A549 (cell line): ENCODE results near the gene ZNF24. TPM values are rescaled to one million over a fixed set of nuclear protein-coding genes. Genes with fewer than 3 reads are reported as not detected.

Experiments
- ATAC-seq, 2 experiments: fragments of 200-7000 bp in 1 of 2; fragments of >200 bp in 1 of 2; cut with Nextera tagmentation in 1 of 2; cut with Tn5 transposase in 1 of 2; 3 replicates each; pipeline versions ENCODE4 v1.8.0 to v1.9.1; 2018 to 2020; ENCODE audit warnings: mild to moderate bottlenecking in 1 of 2, moderate library complexity in 1 of 2
- CTCF ChIA-PET: fragments of 300-600 bp; sonication (Branson Sonifier 250); formaldehyde crosslinking; extraction: SDS; loops from one replicate; lab custom pipeline; 2021; ENCODE audit warnings: antibody characterized with exemption, inconsistent platforms; lab: Yijun Ruan, JAX
- POLR2A ChIA-PET: fragments of 350-600 bp; formaldehyde crosslinking; extraction: SDS; loops from one replicate; lab custom pipeline; 2021; ENCODE audit warnings: antibody characterized with exemption, inconsistent platforms; lab: Yijun Ruan, JAX
- DNase-seq, 2 experiments: peaks; one replicate each; pipeline versions ENCODE4 v3.0.0 to v3.0.0-alpha.2; 2011 to 2016; ENCODE audit warnings: low read depth in 1 of 2, low spot score in 1 of 2
- FAIRE-seq: peaks from 2 replicates; lab custom pipeline; 2011; peaks lifted over from hg19 to GRCh38; lab: Jason Lieb, UNC
- H3K27ac ChIP-seq, 2 experiments: fragments of >200 bp; sonication (Bioruptor Twin); formaldehyde crosslinking; 3 replicates each; pipeline ENCODE4 v1.5.1; 2016 to 2017
- H3K4me1 ChIP-seq: fragments of >200 bp; sonication (Bioruptor Twin); formaldehyde crosslinking; 3 replicates; pipeline ENCODE4 v1.6.1; 2016
- H3K4me2 ChIP-seq: fragments of >200 bp; sonication (Bioruptor Twin); formaldehyde crosslinking; 3 replicates; pipeline ENCODE4 v1.6.1; 2016
- H3K4me3 ChIP-seq: fragments of >200 bp; sonication (Bioruptor Twin); formaldehyde crosslinking; 3 replicates; pipeline ENCODE4 v1.5.1; 2016
- H3K9me3 ChIP-seq: fragments of >200 bp; sonication (Bioruptor Twin); formaldehyde crosslinking; 3 replicates; pipeline ENCODE4 v1.6.1; 2016
- BHLHE40 ChIP-seq: IDR thresholded peaks from 2 replicates; pipeline ENCODE4 v1.6.1; 2012; ENCODE audit warnings: low read depth, low read length, inconsistent platforms
- CBX8 ChIP-seq: fragments of 200-600 bp; sonication (generic); IDR thresholded peaks from 2 replicates; pipeline ENCODE4 v1.6.1; 2016
- CEBPB ChIP-seq, 2 experiments: fragments of >200 bp in 1 of 2; sonication (Bioruptor Twin) in 1 of 2; formaldehyde crosslinking in 1 of 2; IDR thresholded peaks; 2 replicates each; pipeline ENCODE4 v1.6.1; 2012 to 2016
- CTCF ChIP-seq: fragments of >200 bp; sonication (Bioruptor Twin); formaldehyde crosslinking; IDR thresholded peaks from 3 replicates; pipeline ENCODE4 v1.5.1; 2016
- EHF ChIP-seq: fragments of 250-450 bp; sonication (Bioruptor Pico); IDR thresholded peaks from 2 replicates; pipeline ENCODE4 v1.5.0; 2020; ENCODE audit warnings: mild to moderate bottlenecking
- FOXS1 ChIP-seq: fragments of 250-450 bp; sonication (Bioruptor Pico); IDR thresholded peaks from 2 replicates; pipeline ENCODE4 v1.5.0; 2020; ENCODE audit warnings: mild to moderate bottlenecking, moderate library complexity
- GATA3 ChIP-seq: IDR thresholded peaks from 2 replicates; pipeline ENCODE4 v1.6.1; 2012; ENCODE audit warnings: borderline replicate concordance
- HDAC2 ChIP-seq: fragments of 200-600 bp; sonication (generic); IDR thresholded peaks from 2 replicates; pipeline ENCODE4 v1.6.1; 2016
- HES2 ChIP-seq: fragments of >200 bp; sonication (Bioruptor Twin); formaldehyde crosslinking; IDR thresholded peaks from 2 replicates; pipeline ENCODE4 v1.6.1; 2016
- HOXA7 ChIP-seq: fragments of 250-450 bp; sonication (Bioruptor Pico); IDR thresholded peaks from 2 replicates; pipeline ENCODE4 v1.5.0; 2020; ENCODE audit warnings: mild to moderate bottlenecking, moderate library complexity
- KDM1A ChIP-seq: fragments of 200-600 bp; sonication (generic); IDR thresholded peaks from 2 replicates; pipeline ENCODE4 v1.6.1; 2016; ENCODE audit warnings: low read depth, mild to moderate bottlenecking
- MAFK ChIP-seq: fragments of 450-650 bp; IDR thresholded peaks from 2 replicates; pipeline ENCODE4 v1.6.1; 2014; ENCODE audit not compliant: partially characterized antibody
- MAX ChIP-seq: IDR thresholded peaks from 2 replicates; pipeline ENCODE4 v1.6.1; 2012
- MAZ ChIP-seq: fragments of 150-350 bp; IDR thresholded peaks from 2 replicates; pipeline ENCODE4 v1.6.1; 2014; ENCODE audit warnings: antibody characterized with exemption, low read depth, low read length, borderline replicate concordance
- MYC ChIP-seq: IDR thresholded peaks from 2 replicates; pipeline ENCODE4 v1.6.1; 2012; ENCODE audit warnings: mild to moderate bottlenecking, inconsistent platforms, low read length, improper control_type of control experiment, borderline replicate concordance
- PBX3 ChIP-seq: IDR thresholded peaks from 2 replicates; pipeline ENCODE4 v1.6.1; 2012
- PHF8 ChIP-seq: fragments of 200-600 bp; sonication (generic); IDR thresholded peaks from 2 replicates; pipeline ENCODE4 v1.6.1; 2016; ENCODE audit warnings: low read depth, mild to moderate bottlenecking, antibody characterized with exemption, moderate library complexity, borderline replicate concordance
- RAD21 ChIP-seq, 2 experiments: fragments of >200 bp in 1 of 2; sonication (Bioruptor Twin) in 1 of 2; formaldehyde crosslinking in 1 of 2; IDR thresholded peaks in 1 of 2; conservative IDR thresholded peaks in 1 of 2; 2 replicates in 1 of 2; 3 replicates in 1 of 2; pipeline ENCODE4 v1.6.1; 2012 to 2018; ENCODE audit warnings: inconsistent platforms in 1 of 2
- RFX5 ChIP-seq: fragments of 450-650 bp; IDR thresholded peaks from 2 replicates; pipeline ENCODE4 v1.7.1; 2014; ENCODE audit warnings: antibody characterized with exemption, mild to moderate bottlenecking, moderate library complexity
- RNF2 ChIP-seq: fragments of 200-600 bp; sonication (generic); IDR thresholded peaks from 2 replicates; pipeline ENCODE4 v1.6.1; 2016; ENCODE audit warnings: low read depth, mild to moderate bottlenecking, antibody characterized with exemption, moderate library complexity, borderline replicate concordance
- SMC3 ChIP-seq: fragments of >200 bp; sonication (Bioruptor Twin); formaldehyde crosslinking; IDR thresholded peaks from 3 replicates; pipeline ENCODE4 v1.6.1; 2018; ENCODE audit warnings: inconsistent platforms
- ZFP36 ChIP-seq: fragments of 450-650 bp; IDR thresholded peaks from 2 replicates; pipeline ENCODE4 v1.6.1; 2014; ENCODE audit warnings: borderline replicate concordance; ENCODE audit not compliant: partially characterized antibody
- ZSCAN20 ChIP-seq: fragments of 250-450 bp; sonication (Bioruptor Pico); IDR thresholded peaks from 2 replicates; pipeline ENCODE4 v1.8.0; 2022; ENCODE audit warnings: mild to moderate bottlenecking, moderate library complexity
- WGBS: methylation state at CpG from one replicate; pipeline ENCODE4 v1.1.6; 2017; ENCODE audit errors: missing lambda C conversion rate; 5-methylcytosine and 5-hydroxymethylcytosine counted together
- polyA plus RNA-seq, 4 experiments: library from polyadenylated mRNA; depleted of rRNA in 3 of 4; stranded (reverse); fragments of >200 nt; fragmentation: RNase III in 1 of 4; extraction: RNeasy Plus Mini Kit Qiagen cat#74134 plus additional on column Dnase treatment in 1 of 4; gene quantifications; 2 replicates in 3 of 4; 3 replicates in 1 of 4; pipeline ENCODE4 v1.2.3, GENCODE V29; 2011 to 2017

The ZNF24 gene
- polyA plus RNA-seq, 2 of the 4 experiments (the other 2 are of a cell fraction) = 15.1 to 28.4 TPM

GRCh38 chr18:35389095-35389618 is 44.9 kb upstream of the ZNF24 start:
- Histone ChIP-seq H3K9me3 (no peaks in the 10 kb centered on the region; the same call in 2 of the 3 replicates), H3K4me1 (0 out of 3 replicates have a peak, but pooled peaks cover 12% of the 10 kb centered on the region), H3K4me2 (peak overlapping the region; percentile 43; the same call in 2 of the 3 replicates), H3K4me3 (no peak overlapping the region), H3K27ac (peak overlapping the region in 1 of 2 experiments; percentile 57; a peak in 3 of 6 replicates)
- ATAC-seq (no peak), FAIRE-seq (no peak), DNase-seq (no peak)
- CTCF ChIA-PET = interaction anchor here (1.1 kb wide), 1 partner anchor 12 kb away, joined by 3 read pairs; no protein-coding TSS in a partner anchor
- POLR2A ChIA-PET = no interaction called here
- TF ChIP-seq BHLHE40 = no peak
- TF ChIP-seq ZFP36 = no peak
- no peak for TF ChIP-seq MAX
- no peak for TF ChIP-seq MYC
- 43% methylated on average over 5 of the region's 5 CpGs for WGBS

GRCh38 chr18:35387152-35387571 is 42.9 kb upstream of the ZNF24 start:
- peak; percentile 62 to 84; a peak in 5 of 6 replicates for ATAC-seq
- peak in 1 of 2 experiments; percentile 44 for DNase-seq
- 49% methylated on average over 3 of the region's 3 CpGs for WGBS
- Histone ChIP-seq H3K4me3 (no peak overlapping the region), H3K27ac (peak overlapping the region in 1 of 2 experiments; percentile 39; a peak in 3 of 6 replicates), H3K4me1 (0 out of 3 replicates have a peak, but pooled peaks cover 12% of the 10 kb centered on the region), H3K4me2 (peak overlapping the region; percentile 48; the same call in 2 of the 3 replicates), H3K9me3 (no peaks in the 10 kb centered on the region)
- no peak for TF ChIP-seq PBX3
- TF ChIP-seq RNF2 = no peak
- no peak for TF ChIP-seq RFX5
- ChIA-PET POLR2A (no interaction called here), CTCF (interaction anchor here (1.0 to 1.5 kb wide), 7 partner anchors 8 to 506 kb away, joined by 3 to 5 read pairs (median 3); no protein-coding TSS in a partner anchor)
- no peak for FAIRE-seq

GRCh38 chr18:35386600-35387100 is 42.4 kb upstream of the ZNF24 start:
- ATAC-seq (peak; percentile 87 to 92), DNase-seq (peak; percentile 59 to 83), FAIRE-seq (no peak)
- CTCF ChIA-PET = interaction anchor here (0.6 to 1.5 kb wide), 17 partner anchors 8 to 562 kb away, joined by 3 to 6 read pairs (median 3); no protein-coding TSS in a partner anchor
- peak overlapping the region; percentile 48; the same call in 2 of the 3 replicates for H3K4me2 ChIP-seq
- TF ChIP-seq SMC3 (peak; percentile 72), GATA3 (no peak), CTCF (peak; percentile 79), RAD21 (conservative IDR thresholded peaks at IDR 0.05 in 1 of 2, IDR thresholded peaks at IDR 0.05 in 1 of 2) (peak; percentile 81 to 82)
- POLR2A ChIA-PET = interaction anchor here (0.7 kb wide), 1 partner anchor 586 kb away, joined by 4 read pairs; the partner anchor contains the start of gene RMP24
- H3K27ac ChIP-seq = peak overlapping the region; percentile 34 to 39; a peak in 3 of 6 replicates
- H3K9me3 ChIP-seq = no peaks in the 10 kb centered on the region
- no peak overlapping the region for H3K4me3 ChIP-seq
- 10% methylated on average over 7 of the region's 7 CpGs for WGBS
- H3K4me1 ChIP-seq = 0 out of 3 replicates have a peak, but pooled peaks cover 12% of the 10 kb centered on the region

GRCh38 chr18:35383136-35383535 is 38.9 kb upstream of the ZNF24 start:
- ChIA-PET POLR2A (no interaction called here), CTCF (no interaction called here)
- FAIRE-seq = no peak
- H3K9me3 ChIP-seq = no peaks in the 10 kb centered on the region
- H3K27ac ChIP-seq = no peak overlapping the region
- H3K4me1 ChIP-seq = 0 out of 3 replicates have a peak, but pooled peaks cover 4% of the 10 kb centered on the region
- 50% methylated on average over 2 of the region's 2 CpGs for WGBS
- H3K4me3 ChIP-seq = no peak overlapping the region
- no peak overlapping the region for H3K4me2 ChIP-seq
- TF ChIP-seq HES2 (no peak), CEBPB (IDR thresholded peaks at IDR 0.05) (no peak), KDM1A (no peak), ZSCAN20 (no peak), PHF8 (no peak), EHF (no peak), HDAC2 (no peak), PBX3 (no peak), GATA3 (no peak), MAFK (no peak), MAZ (no peak), CBX8 (no peak), HOXA7 (CRISPR knock-in tag) (no peak), FOXS1 (CRISPR knock-in tag) (no peak)
- no peak for DNase-seq
- no peak for ATAC-seq
